K562 (cell line): ENCODE measurements around the gene MAN2A1. TPM values are rescaled to one million over a fixed set of nuclear protein-coding genes. Genes with fewer than 3 reads are reported as not detected.

Source experiments
- ARID3B ChIP-seq: fragments of 250-450 bp; sonication (Bioruptor Pico); IDR thresholded peaks from 2 replicates; pipeline ENCODE4 v1.4.0; 2020; ENCODE audit warnings: borderline replicate concordance
- BHLHE40 ChIP-seq: IDR thresholded peaks from 2 replicates; pipeline ENCODE4 v1.6.1; 2011; ENCODE audit warnings: low read length, improper control_type of control experiment
- BRD4 ChIP-seq: fragments of 200-600 bp; sonication (generic); IDR thresholded peaks from 2 replicates; pipeline ENCODE4 v1.6.1; 2017; ENCODE audit warnings: inconsistent platforms
- CREM ChIP-seq: IDR thresholded peaks from 2 replicates; pipeline ENCODE4 v1.6.1; 2014; ENCODE audit warnings: antibody characterized with exemption, low read depth
- CSDE1 ChIP-seq, 2 experiments: fragments of 450-650 bp; IDR thresholded peaks; 2 replicates each; pipeline ENCODE4 v1.6.1; 2016; ENCODE audit warnings: mild to moderate bottlenecking in 1 of 2
- E2F8 ChIP-seq: fragments of 450-650 bp; IDR thresholded peaks from 2 replicates; pipeline ENCODE4 v1.7.1; 2018; ENCODE audit warnings: mild to moderate bottlenecking, low read depth; ENCODE audit not compliant: partially characterized antibody
- ESRRA ChIP-seq: fragments of 450-650 bp; IDR thresholded peaks from 2 replicates; pipeline ENCODE4 v1.6.1; 2014; ENCODE audit warnings: low read depth, mild to moderate bottlenecking, moderate library complexity, borderline replicate concordance
- ETV5 ChIP-seq: sonication (generic); formaldehyde crosslinking; IDR thresholded peaks from 2 replicates; pipeline ENCODE4 v1.4.0; 2020; ENCODE audit warnings: low read depth, mild to moderate bottlenecking, missing genetic modification reagents
- LEF1 ChIP-seq: fragments of 450-650 bp; IDR thresholded peaks from 2 replicates; pipeline ENCODE4 v1.6.1; 2016; ENCODE audit warnings: mild to moderate bottlenecking
- SOX6 ChIP-seq: fragments of 450-650 bp; IDR thresholded peaks from 2 replicates; pipeline ENCODE4 v1.6.1; 2014; ENCODE audit warnings: mild to moderate bottlenecking
- ZBTB7A ChIP-seq: IDR thresholded peaks from 2 replicates; pipeline ENCODE4 v1.6.1; 2011; ENCODE audit warnings: low read depth, mild to moderate bottlenecking, low read length, moderate library complexity, borderline replicate concordance; ENCODE audit not compliant: control insufficient read depth
- ZFP1 ChIP-seq: fragments of 450-650 bp; formaldehyde crosslinking; IDR thresholded peaks from 2 replicates; pipeline ENCODE4 v1.4.0; 2020; ENCODE audit warnings: mild to moderate bottlenecking, mixed read lengths
- ZNF398 ChIP-seq: fragments of 250-450 bp; sonication (Bioruptor Pico); IDR thresholded peaks from 2 replicates; pipeline ENCODE4 v1.8.0; 2021; ENCODE audit warnings: moderate library complexity, mild to moderate bottlenecking, inconsistent platforms
- ZNF408 ChIP-seq: fragments of 250-450 bp; sonication (Bioruptor Pico); IDR thresholded peaks from 2 replicates; pipeline ENCODE4 v1.4.0; 2020; ENCODE audit warnings: low read depth, mild to moderate bottlenecking, moderate library complexity
- polyA plus RNA-seq, 8 experiments: library from polyadenylated mRNA; depleted of rRNA in 4 of 8; stranded (reverse) in 5 of 8; unstranded in 3 of 8; fragments of >200 nt; fragmentation: Nextera tagmentation in 2 of 8; fragmentation: Illumina TruSeq in 1 of 8; extraction: Ambion mirVana in 2 of 8; extraction: Trizol in 1 of 8; gene quantifications; 2 replicates each; pipeline versions ENCODE4 v1.2.1 to v1.2.3, GENCODE V29; 2011 to 2014; ENCODE audit warnings: inconsistent platforms in 1 of 8, missing spikeins in 1 of 8
- total RNA-seq, 7 experiments: library from RNA; depleted of rRNA in 6 of 7; stranded (reverse); fragments of >200 nt in 6 of 7; fragmentation: Illumina TruSeq in 2 of 7; extraction: Trizol in 2 of 7; gene quantifications; 2 replicates each; pipeline versions ENCODE4 v1.2.1 to v1.2.3, GENCODE V29; 2011 to 2021; ENCODE audit warnings: low replicate concordance in 1 of 7
- TF ChIP-seq, protein P1 (sequence below), 3 experiments: IDR thresholded peaks in 2 of 3; conservative IDR thresholded peaks in 1 of 3; 2 replicates each; pipeline ENCODE4 v1.5.1; 2011 to 2012; ENCODE audit warnings: low read length in 3 of 3, mild to moderate bottlenecking in 3 of 3, control low read depth in 2 of 3, improper control_type of control experiment in 1 of 3, inconsistent platforms in 1 of 3, low read depth in 1 of 3, mixed read lengths in 1 of 3, moderate library complexity in 1 of 3; ENCODE audit not compliant: insufficient read depth in 2 of 3
- TF ChIP-seq, protein P2 (sequence below): fragments of 450-650 bp; IDR thresholded peaks from 2 replicates; pipeline ENCODE4 v1.6.1; 2014; ENCODE audit warnings: low read depth, mild to moderate bottlenecking, moderate library complexity, borderline replicate concordance

MAN2A1 gene
- total and polyA plus RNA-seq, 9 of the 15 experiments (the other 6 are each of a cell fraction or from before 2014, with no cell fraction given), result 5.2 to 32.0 (median 19.8) TPM

DNA sequence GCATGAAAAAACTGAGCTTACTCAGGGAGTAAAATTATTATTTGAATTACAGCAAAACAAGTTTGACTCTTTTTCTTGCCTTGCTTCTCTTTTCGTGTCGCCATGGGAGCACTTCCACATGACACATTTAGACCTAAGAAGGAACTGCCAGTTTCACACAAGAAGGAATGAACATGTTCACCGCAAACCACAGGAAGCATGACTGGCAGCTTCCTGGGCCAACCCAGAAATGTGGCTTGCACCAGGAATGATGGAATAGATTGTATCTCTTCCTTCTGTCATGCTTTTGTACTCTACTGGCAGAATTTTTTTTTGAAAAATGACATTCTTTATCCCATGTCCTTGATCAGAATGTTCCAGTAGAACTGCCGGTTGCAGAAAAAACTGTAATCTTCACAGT lies 32.9 kb upstream of the MAN2A1 start (continued):
- TF ChIP-seq BHLHE40 (peak; percentile 45; the same call in 1 of the 2 replicates), BRD4 (no peak), ESRRA (peak; percentile 95; the same call in 1 of the 2 replicates), ZFP1 (CRISPR knock-in tag) (no peak), CREM (peak; percentile 32; the same call in 1 of the 2 replicates), CSDE1 (IDR thresholded peaks at IDR 0.05) (no peak), ZBTB7A (no peak), E2F8 (no peak), ZNF398 (CRISPR knock-in tag) (no peak), ZNF408 (CRISPR knock-in tag) (no peak), LEF1 (peak; percentile 46; the same call in 1 of the 2 replicates), SOX6 (peak; percentile 78), ETV5 (CRISPR knock-in tag) (peak; percentile 78), ARID3B (CRISPR knock-in tag) (no peak)
- TF ChIP-seq, protein P1, sequence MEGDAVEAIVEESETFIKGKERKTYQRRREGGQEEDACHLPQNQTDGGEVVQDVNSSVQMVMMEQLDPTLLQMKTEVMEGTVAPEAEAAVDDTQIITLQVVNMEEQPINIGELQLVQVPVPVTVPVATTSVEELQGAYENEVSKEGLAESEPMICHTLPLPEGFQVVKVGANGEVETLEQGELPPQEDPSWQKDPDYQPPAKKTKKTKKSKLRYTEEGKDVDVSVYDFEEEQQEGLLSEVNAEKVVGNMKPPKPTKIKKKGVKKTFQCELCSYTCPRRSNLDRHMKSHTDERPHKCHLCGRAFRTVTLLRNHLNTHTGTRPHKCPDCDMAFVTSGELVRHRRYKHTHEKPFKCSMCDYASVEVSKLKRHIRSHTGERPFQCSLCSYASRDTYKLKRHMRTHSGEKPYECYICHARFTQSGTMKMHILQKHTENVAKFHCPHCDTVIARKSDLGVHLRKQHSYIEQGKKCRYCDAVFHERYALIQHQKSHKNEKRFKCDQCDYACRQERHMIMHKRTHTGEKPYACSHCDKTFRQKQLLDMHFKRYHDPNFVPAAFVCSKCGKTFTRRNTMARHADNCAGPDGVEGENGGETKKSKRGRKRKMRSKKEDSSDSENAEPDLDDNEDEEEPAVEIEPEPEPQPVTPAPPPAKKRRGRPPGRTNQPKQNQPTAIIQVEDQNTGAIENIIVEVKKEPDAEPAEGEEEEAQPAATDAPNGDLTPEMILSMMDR (IDR thresholded peaks at IDR 0.05 in 2 of 3, conservative IDR thresholded peaks at IDR 0.05 in 1 of 3; ENCODE audit: insufficient read depth in 2 of 3, low read depth in 1 of 3, low read length in 3 of 3), result no peak
- TF ChIP-seq, protein P2, sequence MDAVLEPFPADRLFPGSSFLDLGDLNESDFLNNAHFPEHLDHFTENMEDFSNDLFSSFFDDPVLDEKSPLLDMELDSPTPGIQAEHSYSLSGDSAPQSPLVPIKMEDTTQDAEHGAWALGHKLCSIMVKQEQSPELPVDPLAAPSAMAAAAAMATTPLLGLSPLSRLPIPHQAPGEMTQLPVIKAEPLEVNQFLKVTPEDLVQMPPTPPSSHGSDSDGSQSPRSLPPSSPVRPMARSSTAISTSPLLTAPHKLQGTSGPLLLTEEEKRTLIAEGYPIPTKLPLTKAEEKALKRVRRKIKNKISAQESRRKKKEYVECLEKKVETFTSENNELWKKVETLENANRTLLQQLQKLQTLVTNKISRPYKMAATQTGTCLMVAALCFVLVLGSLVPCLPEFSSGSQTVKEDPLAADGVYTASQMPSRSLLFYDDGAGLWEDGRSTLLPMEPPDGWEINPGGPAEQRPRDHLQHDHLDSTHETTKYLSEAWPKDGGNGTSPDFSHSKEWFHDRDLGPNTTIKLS, result no peak
